Eye (tissue), 1 donor: Measurements from ENCODE around the gene OSBPL7.

Experiments used
- DNase-seq: peaks from one replicate; pipeline ENCODE4 v3.0.0-alpha.2; 2015

OSBPL7 gene

GRCh38 chr17:47820033-47820789 lies 1.4 kb downstream of the OSBPL7 start:
- no peak for DNase-seq

- no peak for DNase-seq
These were observed 2.1 kb downstream of the OSBPL7 start for GRCh38 chr17:47819475-47819874.

DNA sequence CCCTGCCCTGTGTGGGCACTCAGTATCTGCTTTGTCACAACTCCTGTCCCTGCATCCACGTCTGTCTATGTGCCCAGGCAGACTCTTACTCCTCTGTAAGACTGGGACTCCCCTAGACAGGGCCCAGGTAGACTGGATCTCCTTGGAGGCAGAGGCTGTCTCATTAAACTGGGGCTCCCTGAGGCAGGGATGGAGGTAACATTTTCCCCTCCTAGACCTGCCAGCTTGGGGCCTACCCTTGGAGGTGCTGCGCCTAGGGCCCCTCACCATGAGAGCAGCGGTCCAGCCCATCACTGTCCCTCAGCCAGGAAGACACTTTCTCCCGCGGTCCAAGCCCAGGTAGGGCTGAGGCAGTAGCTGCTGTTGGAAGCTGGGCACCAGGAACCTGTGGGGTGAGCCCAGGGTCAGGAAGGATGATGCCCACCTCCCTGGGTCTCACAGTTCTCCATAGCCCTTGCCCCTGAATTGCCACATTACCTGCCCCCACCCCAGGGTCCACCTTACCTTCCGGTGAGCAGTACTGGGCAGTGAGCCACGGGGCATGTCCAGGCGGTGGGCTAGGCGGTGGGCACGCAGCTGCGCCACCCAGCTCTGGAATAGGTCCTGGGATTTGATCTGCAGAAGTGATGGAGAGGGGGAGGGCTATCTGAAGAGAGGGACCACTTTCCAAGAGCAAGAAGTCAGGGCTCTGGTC lies 3.4 kb downstream of the OSBPL7 start:
- no peak for DNase-seq

GRCh38 chr17:47816947-47817346 lies 4.6 kb downstream of the OSBPL7 start:
- DNase-seq = no peak

DNA sequence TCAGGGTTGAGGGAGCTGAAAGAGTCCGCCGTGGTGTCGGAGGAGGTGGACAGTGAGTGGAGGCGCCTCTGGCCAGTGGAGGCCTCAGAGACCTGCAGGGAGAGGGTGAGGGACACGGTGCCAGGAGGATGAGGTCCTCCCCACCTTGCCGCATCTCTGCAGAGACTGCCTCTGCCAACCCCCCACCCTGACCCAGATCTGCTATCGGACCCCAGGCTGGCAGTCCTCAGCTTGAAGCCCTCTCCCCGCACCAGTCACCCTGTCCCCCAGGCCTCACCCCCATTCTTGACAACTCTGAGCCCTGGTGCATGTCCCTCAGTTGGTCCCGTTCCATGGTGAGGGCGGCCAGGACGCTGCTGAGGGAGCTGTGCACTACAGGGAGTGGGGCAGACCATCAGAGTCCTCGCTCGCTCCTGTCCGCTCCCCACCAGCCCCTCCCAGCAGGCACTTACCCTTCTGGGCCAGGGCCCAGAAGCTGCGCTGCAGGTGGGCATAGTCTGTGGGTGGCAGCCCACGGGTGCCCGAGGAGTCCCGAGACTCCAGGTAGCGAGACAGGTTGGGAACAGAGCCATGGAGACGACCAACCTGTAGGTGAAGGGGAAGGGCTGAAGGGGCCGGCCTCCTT lies 5.4 kb downstream of the OSBPL7 start:
- DNase-seq = no peak

- no peak for DNase-seq
These were observed 6.3 kb downstream of the OSBPL7 start for GRCh38 chr17:47815106-47815918.

- no peak for DNase-seq
These were observed 8.0 kb downstream of the OSBPL7 start for GRCh38 chr17:47813512-47814031.

GRCh38 chr17:47813077-47813476 lies 8.5 kb downstream of the OSBPL7 start:
- no peak for DNase-seq

GRCh38 chr17:47812146-47812920 lies 9.3 kb downstream of the OSBPL7 start:
- no peak for DNase-seq

GRCh38 chr17:47811709-47812108 lies 9.9 kb downstream of the OSBPL7 start:
- DNase-seq = no peak

DNA sequence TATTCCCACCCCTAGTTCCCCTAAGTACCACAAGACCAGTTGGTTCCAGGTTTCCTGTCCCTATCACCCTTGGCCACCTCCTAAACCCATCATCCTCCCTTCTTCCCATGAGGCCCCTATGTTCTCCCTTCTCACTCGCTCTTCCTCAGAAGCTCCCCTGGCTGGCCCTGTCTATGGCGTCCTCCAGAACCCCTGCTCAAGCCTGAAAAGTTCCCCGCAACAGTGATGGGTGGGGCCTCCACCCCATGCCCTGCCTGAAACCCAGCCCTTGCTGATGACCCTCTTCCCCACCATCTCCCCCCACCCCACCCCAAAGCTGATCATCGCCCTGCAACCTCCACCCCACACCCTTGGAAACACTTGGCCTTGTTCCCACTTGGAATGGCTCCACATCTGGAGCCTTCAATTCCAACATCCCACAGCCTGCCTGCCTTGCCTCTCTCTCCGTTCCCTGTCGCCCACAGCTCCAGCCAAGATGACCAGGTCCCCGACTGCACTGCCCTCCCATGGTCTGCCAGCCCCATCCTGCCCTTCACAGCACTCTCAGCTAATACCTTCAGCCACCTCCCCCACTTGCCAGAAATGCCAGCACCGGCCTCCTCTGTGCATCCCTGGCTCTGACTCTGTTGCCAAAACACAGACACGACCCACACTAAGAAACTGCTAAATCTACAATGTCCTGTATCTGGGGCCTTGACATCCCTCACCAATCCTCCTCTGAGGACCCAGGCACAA lies 10.5 kb downstream of the OSBPL7 start:
- DNase-seq = no peak

DNA sequence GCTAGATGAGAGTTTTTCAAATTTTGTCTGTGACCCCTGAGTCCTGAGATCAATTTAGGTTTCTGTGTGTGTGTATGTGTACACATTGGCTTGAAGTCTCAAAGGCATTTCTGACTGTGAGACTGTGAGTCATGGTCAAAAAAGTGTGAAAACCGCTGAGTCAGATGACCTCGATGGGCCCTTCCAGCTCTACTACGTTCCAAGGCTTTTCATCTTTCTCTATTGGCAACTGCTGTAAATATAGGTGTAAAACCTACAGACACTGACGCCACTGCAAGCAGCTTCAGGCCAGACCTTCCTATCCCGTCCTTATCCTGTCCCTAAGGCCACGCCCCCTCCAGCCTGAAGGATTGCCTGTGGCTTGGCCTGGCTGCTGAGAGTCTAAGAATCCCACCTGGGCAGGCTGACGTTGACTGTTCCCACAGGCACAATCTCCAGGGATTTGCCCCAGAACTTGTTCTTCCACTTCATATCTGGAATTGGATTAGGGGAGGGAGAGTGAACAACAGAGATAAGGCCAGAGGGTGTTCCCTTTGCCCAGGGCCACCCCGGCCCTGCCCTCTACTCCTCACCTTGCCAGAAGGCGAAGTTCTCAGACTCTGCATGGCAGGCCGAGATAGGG lies 11.3 kb downstream of the OSBPL7 start:
- DNase-seq = no peak

- DNase-seq = no peak
These were observed 12.6 kb downstream of the OSBPL7 start for GRCh38 chr17:47808830-47809480.

GRCh38 chr17:47808036-47808829 lies 13.4 kb downstream of the OSBPL7 start:
- DNase-seq = no peak

DNA sequence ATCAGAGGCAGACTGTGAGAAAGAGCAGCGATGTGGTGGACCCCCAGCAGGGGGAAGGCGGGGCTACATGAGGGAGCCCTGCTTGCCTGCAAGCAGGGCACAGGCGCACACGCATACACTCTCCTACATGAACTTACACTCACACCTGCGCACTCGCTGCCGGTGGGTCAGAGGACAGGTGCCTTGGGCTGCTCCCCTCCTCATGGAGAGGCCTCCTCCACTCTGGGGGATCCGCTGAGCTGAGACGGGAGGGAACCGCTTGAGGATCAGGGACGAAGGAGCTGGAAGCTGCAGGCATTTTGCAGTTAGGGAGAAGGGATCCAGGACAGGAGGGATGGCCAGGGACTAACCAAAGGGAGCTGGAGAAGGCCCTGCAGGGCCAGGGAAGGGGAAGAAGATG lies 14.2 kb downstream of the OSBPL7 start:
- no peak for DNase-seq

DNA sequence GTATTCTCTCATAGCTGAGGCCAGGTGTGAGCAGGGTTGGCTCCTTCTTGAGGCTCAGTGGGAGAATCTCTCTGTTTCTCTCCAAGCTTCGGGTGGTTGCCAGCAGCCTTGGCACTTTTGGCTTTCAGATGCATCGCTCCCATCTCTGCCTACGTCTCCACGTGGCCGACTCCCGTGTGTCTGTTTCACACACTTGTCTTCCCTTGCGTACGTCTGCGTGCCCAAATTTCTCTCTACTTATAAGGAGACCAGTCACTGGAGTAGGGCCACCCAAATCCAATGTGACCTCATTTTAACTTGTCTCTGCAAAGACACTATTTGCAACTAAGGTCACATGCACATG lies 14.7 kb downstream of the OSBPL7 start:
- DNase-seq = no peak

GRCh38 chr17:47806026-47806912 lies 15.3 kb downstream of the OSBPL7 start:
- DNase-seq = no peak

DNA sequence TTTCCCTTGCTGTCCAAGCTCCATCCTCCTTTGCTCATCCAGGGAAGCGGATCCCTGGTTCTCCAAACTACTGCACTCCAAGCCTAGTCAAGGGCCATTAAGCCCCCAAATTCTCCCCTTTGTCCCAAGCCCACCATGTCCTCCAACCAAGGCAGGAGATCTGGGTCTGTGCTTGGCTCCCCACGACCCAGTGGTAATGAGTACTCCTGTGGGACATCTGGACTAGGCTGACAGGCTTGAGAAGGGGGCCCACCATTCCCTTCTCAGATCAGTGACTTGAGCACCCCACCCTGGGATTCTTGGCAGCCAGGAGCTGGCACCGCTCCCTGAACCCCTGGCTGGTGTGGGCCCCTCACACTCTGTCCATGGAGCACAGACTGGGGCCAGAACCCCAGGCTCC lies 17.1 kb downstream of the OSBPL7 start:
- no peak for DNase-seq

- no peak for DNase-seq
These were observed 17.8 kb downstream of the OSBPL7 start for GRCh38 chr17:47803751-47804150.
